Endothelial cell of umbilical vein (primary cell): Measurements from ENCODE around the gene CES5A. TPM values are rescaled to one million over a fixed set of nuclear protein-coding genes. Genes with fewer than 3 reads are reported as not detected.

ENCODE experiments used
- BruUV-seq: library from RNA; stranded (reverse); fragments of 400-500 nt; replicated peaks from 2 replicates; lab custom pipeline; 2021; lab: Mats Ljungman, UMichigan
- CTCF ChIA-PET: fragments of 300-600, 350-600 bp; sonication (Branson Sonifier 250); formaldehyde crosslinking; loops from one replicate; lab custom pipeline; 2021; ENCODE audit warnings: antibody characterized with exemption, inconsistent platforms; lab: Charles Lee
- POLR2A ChIA-PET: fragments of 300-600, 350-600 bp; sonication (Branson Sonifier 250); formaldehyde crosslinking; loops from one replicate; lab custom pipeline; 2021; ENCODE audit warnings: antibody characterized with exemption, inconsistent platforms; lab: Charles Lee
- DNase-seq: peaks from one replicate; pipeline ENCODE4 v3.0.0-alpha.2; 2011; ENCODE audit warnings: low read depth, low spot score
- FAIRE-seq: peaks from 2 replicates; lab custom pipeline; 2011; peaks lifted over from hg19 to GRCh38; lab: Jason Lieb, UNC
- H2AFZ ChIP-seq: 2 replicates; pipeline ENCODE4 v1.6.0; 2012; ENCODE audit warnings: low read depth, low read length, control low read depth, inconsistent platforms
- H3K27ac ChIP-seq: 2 replicates; pipeline ENCODE4 v1.5.1; 2011; ENCODE audit warnings: low read depth, mild to moderate bottlenecking, control low read depth, low read length, moderate library complexity; ENCODE audit not compliant: insufficient read depth
- H3K27me3 ChIP-seq, 2 experiments: 2 replicates each; pipeline versions ENCODE4 v1.6.0 to v1.6.1; 2011; ENCODE audit warnings: low read length in 2 of 2, mixed read lengths in 1 of 2; ENCODE audit not compliant: control insufficient read depth in 2 of 2, insufficient read depth in 2 of 2
- H3K36me3 ChIP-seq, 2 experiments: 2 replicates in 1 of 2; 3 replicates in 1 of 2; pipeline ENCODE4 v1.5.1; 2011; ENCODE audit warnings: low read length in 2 of 2, mild to moderate bottlenecking in 1 of 2, moderate library complexity in 1 of 2; ENCODE audit not compliant: control insufficient read depth in 2 of 2, insufficient read depth in 2 of 2; ENCODE audit errors: extremely low read depth in 1 of 2
- H3K4me1 ChIP-seq: 3 replicates; pipeline ENCODE4 v1.5.1; 2011; ENCODE audit warnings: mild to moderate bottlenecking, low read length; ENCODE audit not compliant: control insufficient read depth, insufficient read depth; ENCODE audit errors: extremely low read depth
- H3K4me2 ChIP-seq: 2 replicates; pipeline ENCODE4 v1.6.1; 2011; ENCODE audit warnings: low read length, control low read depth, mixed read lengths; ENCODE audit not compliant: insufficient read depth
- H3K4me3 ChIP-seq, 3 experiments: fragments of 200-600 bp in 1 of 3; sonication (generic), shearing (Covaris generic) in 1 of 3; replicated peaks in 1 of 3; 2 replicates each; pipeline ENCODE4 v1.5.1; 2011 to 2016; ENCODE audit warnings: control low read depth in 3 of 3, low read length in 3 of 3, mild to moderate bottlenecking in 2 of 3, inconsistent platforms in 1 of 3, low read depth in 1 of 3, moderate library complexity in 1 of 3; ENCODE audit not compliant: insufficient read depth in 1 of 3
- H3K79me2 ChIP-seq: 2 replicates; pipeline ENCODE4 v1.6.0; 2012; ENCODE audit warnings: low read length, inconsistent platforms; ENCODE audit not compliant: control insufficient read depth, insufficient read depth
- H3K9ac ChIP-seq: replicated peaks from 2 replicates; pipeline ENCODE3; 2011; ENCODE audit warnings: low read length, control low read depth; ENCODE audit not compliant: insufficient read depth; ENCODE audit errors: extremely low read depth
- H3K9me1 ChIP-seq: replicated peaks from 3 replicates; pipeline ENCODE4 v1.6.0; 2011; ENCODE audit warnings: mild to moderate bottlenecking, low read length; ENCODE audit not compliant: control insufficient read depth, insufficient read depth; ENCODE audit errors: extremely low read depth
- H3K9me3 ChIP-seq: replicated peaks from 2 replicates; pipeline ENCODE4 v1.5.1; 2012; ENCODE audit warnings: low read length, inconsistent platforms; ENCODE audit not compliant: control insufficient read depth, insufficient read depth
- H4K20me1 ChIP-seq: replicated peaks from 2 replicates; pipeline ENCODE3; 2011; ENCODE audit warnings: mild to moderate bottlenecking, low read length; ENCODE audit not compliant: control insufficient read depth, insufficient read depth; ENCODE audit errors: extremely low read depth
- CTCF ChIP-seq, 2 donors: IDR thresholded peaks; 1 replicate in 1 of 2; 2 replicates in 1 of 2; pipeline ENCODE4 v1.5.1; 2011; ENCODE audit warnings: low read length in 2 of 2, mild to moderate bottlenecking in 2 of 2, moderate library complexity in 2 of 2, control low read depth in 1 of 2, inconsistent platforms in 1 of 2, low read depth in 1 of 2; ENCODE audit not compliant: insufficient read depth in 1 of 2; ENCODE audit errors: extremely low read depth in 1 of 2
- EZH2 ChIP-seq: IDR thresholded peaks from 2 replicates; pipeline ENCODE4 v1.6.1; 2012; ENCODE audit warnings: borderline replicate concordance, low read depth, mild to moderate bottlenecking, moderate library complexity, low read length, inconsistent platforms; ENCODE audit not compliant: severe bottlenecking
- FOS ChIP-seq: IDR thresholded peaks from 2 replicates; pipeline ENCODE4 v1.6.1; 2011; ENCODE audit warnings: mild to moderate bottlenecking, low read length, moderate library complexity, borderline replicate concordance; ENCODE audit not compliant: insufficient read depth
- GATA2 ChIP-seq: IDR thresholded peaks from 2 replicates; pipeline ENCODE4 v1.7.0; 2011; ENCODE audit warnings: low read depth, mild to moderate bottlenecking, moderate library complexity, mixed read lengths, low read length; ENCODE audit not compliant: insufficient read length, insufficient read depth
- JUN ChIP-seq: IDR thresholded peaks from 2 replicates; pipeline ENCODE4 v1.6.1; 2011; ENCODE audit warnings: borderline replicate concordance, low read depth; ENCODE audit not compliant: insufficient read length, insufficient read depth
- MAX ChIP-seq: IDR thresholded peaks from 2 replicates; pipeline ENCODE4 v1.6.1; 2011; ENCODE audit not compliant: insufficient read depth, insufficient read length
- MYC ChIP-seq: IDR thresholded peaks from one replicate; pipeline ENCODE4 v1.6.1; 2011; ENCODE audit warnings: mild to moderate bottlenecking, low read depth, low read length
- POLR2A ChIP-seq: IDR thresholded peaks from 2 replicates; pipeline ENCODE4 v1.6.1; 2012; ENCODE audit warnings: low read depth, mild to moderate bottlenecking, control low read depth, low read length
- POLR2AphosphoS5 ChIP-seq: IDR thresholded peaks from 2 replicates; pipeline ENCODE4 v1.6.1; 2012; ENCODE audit warnings: low read depth, mild to moderate bottlenecking, control low read depth, low read length, moderate library complexity; ENCODE audit not compliant: insufficient read depth
- dilution Hi-C: fragments of 300-500 bp; cut with MboI; formaldehyde crosslinking; loops from one replicate; pipeline ENCODE4 v1.15.0; 2019; ENCODE audit warnings: low sequenced_read_pairs; ENCODE audit not compliant: extremely low pct_ligation_motif_present
- intact Hi-C: fragments of 100-400 bp; cut with micrococcal nuclease; formaldehyde crosslinking; loops from one replicate; pipeline ENCODE4 v1.10.0; 2022
- polyA plus RNA-seq, 4 experiments: library from polyadenylated mRNA; depleted of rRNA in 3 of 4; stranded (reverse) in 3 of 4; unstranded in 1 of 4; fragments of >200 nt; gene quantifications; 2 replicates each; pipeline versions ENCODE4 v1.2.1 to v1.2.3, GENCODE V29; 2011 to 2012; ENCODE audit warnings: missing spikeins in 1 of 4
- total RNA-seq: library from RNA; stranded (reverse); gene quantifications from 2 replicates; pipeline ENCODE4 v1.2.3, GENCODE V29; 2021

The CES5A gene
- total and polyA plus RNA-seq, 2 donors (not counting 3 experiments of a cell fraction or from before 2014, with no cell fraction given), result not detected

GRCh38 chr16:55812951-55813350, 62.2 kb downstream of the CES5A start:
- DNase-seq (no peak), FAIRE-seq (no peak)
- ChIA-PET POLR2A (no interaction called here), CTCF (no interaction called here)
- no peaks in the 10 kb centered on the region for H4K20me1 ChIP-seq
- BruUV-seq, result no TSS peak
- no peak overlapping the region for H3K4me2 ChIP-seq
- no peaks in the 10 kb centered on the region for H3K4me1 ChIP-seq
- intact Hi-C loops, result no loop called here
- H3K79me2 ChIP-seq, result no peaks in the 10 kb centered on the region
- no peaks in the 10 kb centered on the region for H3K27me3 ChIP-seq
- no peak overlapping the region for H2AFZ ChIP-seq
- TF ChIP-seq POLR2A, result no peak
- no peak for TF ChIP-seq POLR2AphosphoS5
- no peak for TF ChIP-seq FOS
- no peak for TF ChIP-seq CTCF (IDR thresholded peaks at IDR 0.05; ENCODE audit: extremely low read depth in 1 of 2, insufficient read depth in 1 of 2, low read depth in 1 of 2, low read length in 2 of 2)
- no peak for TF ChIP-seq EZH2
- TF ChIP-seq JUN, result no peak
- TF ChIP-seq MYC, result no peak
- TF ChIP-seq MAX, result no peak
- TF ChIP-seq GATA2, result no peak
- no peak overlapping the region for H3K27ac ChIP-seq
- H3K9me3 ChIP-seq, result no peaks in the 10 kb centered on the region
- H3K9ac ChIP-seq, result no peak overlapping the region
- no peaks in the 10 kb centered on the region for H3K36me3 ChIP-seq
- dilution Hi-C loops, result no loop called here
- H3K9me1 ChIP-seq, result no peaks in the 10 kb centered on the region
- no peak overlapping the region for H3K4me3 ChIP-seq
